H7 (cell line): Measurements from ENCODE around the gene RCAN2. TPM values are rescaled to one million over a fixed set of nuclear protein-coding genes. Genes with fewer than 3 reads are reported as not detected.

Source experiments
- DNase-seq: peaks from one replicate; pipeline ENCODE4 v3.0.0; 2012
- H3K27me3 ChIP-seq: 2 replicates; pipeline ENCODE4 v1.6.0; 2011; ENCODE audit warnings: mild to moderate bottlenecking, low read length; ENCODE audit not compliant: control insufficient read depth, insufficient read depth
- H3K36me3 ChIP-seq: replicated peaks from 2 replicates; pipeline ENCODE4 v1.5.1; 2011; ENCODE audit warnings: low read length; ENCODE audit not compliant: control insufficient read depth, insufficient read depth
- H3K4me3 ChIP-seq: 2 replicates; pipeline ENCODE4 v1.5.1; 2011; ENCODE audit warnings: low read depth, mild to moderate bottlenecking, control low read depth, low read length, moderate library complexity; ENCODE audit not compliant: insufficient read depth
- total RNA-seq: library from RNA; depleted of rRNA; stranded (reverse); fragments of >200 nt; shearing (Covaris generic); gene quantifications from 2 replicates; pipeline ENCODE4 v1.2.3, GENCODE V29; 2014

Gene RCAN2
- total RNA-seq, 1 experiment from 2014 or later: 2.8 TPM

GRCh38 chr6:46468403-46469010 is 22.7 kb downstream of the RCAN2 start:
- Histone ChIP-seq H3K4me3 (no peak overlapping the region), H3K36me3 (no peaks in the 10 kb centered on the region), H3K27me3 (no peaks in the 10 kb centered on the region)
- no peak for DNase-seq

GRCh38 chr6:46466570-46466969 is 24.7 kb downstream of the RCAN2 start:
- no peak for DNase-seq

GRCh38 chr6:46465294-46466165 is 25.7 kb downstream of the RCAN2 start:
- H3K36me3 ChIP-seq: no peaks in the 10 kb centered on the region
- peak; percentile 7 for DNase-seq
- no peak overlapping the region for H3K4me3 ChIP-seq
- no peaks in the 10 kb centered on the region for H3K27me3 ChIP-seq

More at GRCh38 chr6:46466570-46466969, 24.7 kb downstream of the RCAN2 start:
- no peak overlapping the region for H3K4me3 ChIP-seq
- no peaks in the 10 kb centered on the region for H3K36me3 ChIP-seq
- no peaks in the 10 kb centered on the region for H3K27me3 ChIP-seq

GRCh38 chr6:46456297-46456696 is 35.0 kb downstream of the RCAN2 start:
- DNase-seq: no peak
- no peaks in the 10 kb centered on the region for H3K27me3 ChIP-seq

GRCh38 chr6:46454691-46455090 is 36.6 kb downstream of the RCAN2 start:
- DNase-seq: no peak
- Histone ChIP-seq H3K4me3 (no peak overlapping the region), H3K36me3 (no peaks in the 10 kb centered on the region), H3K27me3 (no peaks in the 10 kb centered on the region)

More at GRCh38 chr6:46456297-46456696, 35.0 kb downstream of the RCAN2 start:
- H3K36me3 ChIP-seq: no peaks in the 10 kb centered on the region
- no peak overlapping the region for H3K4me3 ChIP-seq

- Histone ChIP-seq H3K4me3 (no peak overlapping the region), H3K27me3 (no peaks in the 10 kb centered on the region), H3K36me3 (no peaks in the 10 kb centered on the region)
- DNase-seq: no peak
Observed at GRCh38 chr6:46453741-46454316, 37.4 kb downstream of the RCAN2 start.

- no peak for DNase-seq
- H3K27me3 ChIP-seq: no peaks in the 10 kb centered on the region
- H3K4me3 ChIP-seq: no peak overlapping the region
- no peaks in the 10 kb centered on the region for H3K36me3 ChIP-seq
Observed at GRCh38 chr6:46453216-46453615, 38.0 kb downstream of the RCAN2 start.

- DNase-seq: no peak
- Histone ChIP-seq H3K27me3 (no peaks in the 10 kb centered on the region), H3K36me3 (no peaks in the 10 kb centered on the region), H3K4me3 (no peak overlapping the region)
Observed at GRCh38 chr6:46452312-46452917, 38.8 kb downstream of the RCAN2 start.

GRCh38 chr6:46451343-46451742 is 39.9 kb downstream of the RCAN2 start:
- no peak for DNase-seq
- no peak overlapping the region for H3K4me3 ChIP-seq

GRCh38 chr6:46444772-46445454 is 46.3 kb downstream of the RCAN2 start:
- DNase-seq: no peak
- no peaks in the 10 kb centered on the region for H3K36me3 ChIP-seq
- H3K27me3 ChIP-seq: no peaks in the 10 kb centered on the region
- H3K4me3 ChIP-seq: no peak overlapping the region

More at GRCh38 chr6:46451343-46451742, 39.9 kb downstream of the RCAN2 start:
- Histone ChIP-seq H3K27me3 (no peaks in the 10 kb centered on the region), H3K36me3 (no peaks in the 10 kb centered on the region)

GRCh38 chr6:46443623-46444022 is 47.6 kb downstream of the RCAN2 start:
- no peak overlapping the region for H3K4me3 ChIP-seq
- no peaks in the 10 kb centered on the region for H3K27me3 ChIP-seq
- no peaks in the 10 kb centered on the region for H3K36me3 ChIP-seq
- DNase-seq: no peak

- H3K27me3 ChIP-seq: no peaks in the 10 kb centered on the region
- no peak overlapping the region for H3K4me3 ChIP-seq
- DNase-seq: no peak
- no peaks in the 10 kb centered on the region for H3K36me3 ChIP-seq
Observed at GRCh38 chr6:46440641-46441040, 50.6 kb downstream of the RCAN2 start.

GRCh38 chr6:46440141-46440540 is 51.1 kb downstream of the RCAN2 start:
- no peak for DNase-seq
- H3K27me3 ChIP-seq: no peaks in the 10 kb centered on the region
- H3K36me3 ChIP-seq: no peaks in the 10 kb centered on the region
- no peak overlapping the region for H3K4me3 ChIP-seq

- Histone ChIP-seq H3K27me3 (no peaks in the 10 kb centered on the region), H3K4me3 (no peak overlapping the region), H3K36me3 (no peaks in the 10 kb centered on the region)
- no peak for DNase-seq
Observed at GRCh38 chr6:46438245-46438644, 53.0 kb downstream of the RCAN2 start.
